ENCODE data around the gene C1QTNF9.
"Not testable (repeated sequence)": the region's sequence is repeated elsewhere in the genome, so short reads cannot be mapped to it uniquely, and the experiment has no call there.

The C1QTNF9 gene, protein sequence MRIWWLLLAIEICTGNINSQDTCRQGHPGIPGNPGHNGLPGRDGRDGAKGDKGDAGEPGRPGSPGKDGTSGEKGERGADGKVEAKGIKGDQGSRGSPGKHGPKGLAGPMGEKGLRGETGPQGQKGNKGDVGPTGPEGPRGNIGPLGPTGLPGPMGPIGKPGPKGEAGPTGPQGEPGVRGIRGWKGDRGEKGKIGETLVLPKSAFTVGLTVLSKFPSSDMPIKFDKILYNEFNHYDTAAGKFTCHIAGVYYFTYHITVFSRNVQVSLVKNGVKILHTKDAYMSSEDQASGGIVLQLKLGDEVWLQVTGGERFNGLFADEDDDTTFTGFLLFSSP

GRCh38 chr13:24309300-24309699 lies at the start of gene C1QTNF9:
Gene C1QTNF9, plus strand, starts transcription at chr13:24309580. Its CDS starts 6,424 bp downstream, at chr13:24316004.
- H3K36me3 ChIP-seq (ENCODE audit: insufficient read depth, insufficient read length, low read length); H3K9ac ChIP-seq (ENCODE audit: insufficient read length, low read depth); H3K9me3 ChIP-seq (ENCODE audit: insufficient read depth, low read length); H3K27me3 ChIP-seq (ENCODE audit: insufficient read depth, insufficient read length); DNase-seq (ENCODE audit: low read depth, low spot score); H3K4me1 ChIP-seq (ENCODE audit: insufficient read depth, insufficient read length); H3K4me3 ChIP-seq (ENCODE audit: insufficient read length, low read depth): not testable (repeated sequence)

DNA sequence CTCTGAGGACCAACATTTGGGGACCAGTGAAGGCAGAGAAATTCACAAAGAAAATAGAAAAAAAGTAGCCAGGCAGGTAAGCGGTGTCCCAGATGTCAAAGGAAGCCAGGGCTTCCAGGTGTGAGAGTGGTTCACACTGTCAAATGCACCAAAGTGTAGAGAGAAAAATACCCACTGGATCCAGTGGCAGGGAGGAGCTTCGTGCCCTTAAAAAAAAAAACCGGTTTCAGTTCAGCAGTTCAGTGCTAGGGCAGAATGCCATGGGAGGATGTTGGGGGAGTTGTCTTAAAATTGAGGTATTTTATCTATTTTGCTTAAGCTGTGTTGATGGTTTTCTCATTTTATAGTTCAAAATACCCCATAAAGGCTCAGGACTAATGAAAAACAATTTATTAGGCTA lies 47.8 kb upstream of the C1QTNF9 start:
- no peak for TF ChIP-seq ZNF274 (IDR thresholded peaks at IDR 0.05; ENCODE audit: low read depth, low read length)
- TF ChIP-seq YY1 (IDR thresholded peaks at IDR 0.05; ENCODE audit: insufficient read depth, insufficient read length): no peak
- TF ChIP-seq SUZ12 (IDR thresholded peaks at IDR 0.05; ENCODE audit: extremely low read depth, insufficient read depth, insufficient read length): no peak
- H3K36me3 ChIP-seq (ENCODE audit: insufficient read depth, insufficient read length, low read length): peaks cover 20% of the 10 kb centered on the region

DNA sequence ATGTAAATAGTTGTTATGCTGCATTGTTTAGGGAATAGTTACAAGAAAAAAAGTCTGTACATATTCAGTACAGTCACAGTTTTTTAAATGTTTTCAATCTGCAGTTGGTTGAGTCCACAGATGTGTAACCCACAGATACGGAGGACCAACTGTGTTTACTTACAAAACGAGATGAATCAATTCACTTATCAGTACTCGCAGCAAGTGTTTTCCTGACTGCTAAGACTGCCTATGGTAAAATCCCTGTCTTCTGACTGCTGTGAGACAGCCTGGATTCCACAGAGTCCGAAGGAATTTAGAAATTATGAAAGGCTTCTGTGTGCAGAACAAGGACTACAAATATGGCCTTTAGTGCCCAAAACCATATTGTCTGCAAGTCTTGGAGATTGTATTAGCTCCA lies 45.7 kb upstream of the C1QTNF9 start:
- no peak for TF ChIP-seq SUZ12 (IDR thresholded peaks at IDR 0.05; ENCODE audit: extremely low read depth, insufficient read depth, insufficient read length)
- TF ChIP-seq ZNF274 (IDR thresholded peaks at IDR 0.05; ENCODE audit: low read depth, low read length): no peak
- TF ChIP-seq YY1 (IDR thresholded peaks at IDR 0.05; ENCODE audit: insufficient read depth, insufficient read length): no peak
- H3K4me1 ChIP-seq (ENCODE audit: insufficient read depth, insufficient read length): no peaks in the 10 kb centered on the region
- no peak overlapping the region for H3K9ac ChIP-seq (ENCODE audit: insufficient read length, low read depth)
- H3K4me3 ChIP-seq (ENCODE audit: insufficient read length, low read depth): no peak overlapping the region
- H3K9me3 ChIP-seq (ENCODE audit: insufficient read depth, low read length): no peaks in the 10 kb centered on the region
- H3K36me3 ChIP-seq (ENCODE audit: insufficient read depth, insufficient read length, low read length): peaks cover 11% of the 10 kb centered on the region
- no peak for DNase-seq (ENCODE audit: low read depth, low spot score)
- H3K27me3 ChIP-seq (ENCODE audit: insufficient read depth, insufficient read length): no peaks in the 10 kb centered on the region

More for the DNA sequence above, 47.8 kb upstream of the C1QTNF9 start:
- H3K4me1 ChIP-seq (ENCODE audit: insufficient read depth, insufficient read length): no peaks in the 10 kb centered on the region
- H3K9ac ChIP-seq (ENCODE audit: insufficient read length, low read depth): no peak overlapping the region
- H3K4me3 ChIP-seq (ENCODE audit: insufficient read length, low read depth): no peak overlapping the region
- H3K9me3 ChIP-seq (ENCODE audit: insufficient read depth, low read length): no peaks in the 10 kb centered on the region
- no peaks in the 10 kb centered on the region for H3K27me3 ChIP-seq (ENCODE audit: insufficient read depth, insufficient read length)
- no peak for DNase-seq (ENCODE audit: low read depth, low spot score)

DNA sequence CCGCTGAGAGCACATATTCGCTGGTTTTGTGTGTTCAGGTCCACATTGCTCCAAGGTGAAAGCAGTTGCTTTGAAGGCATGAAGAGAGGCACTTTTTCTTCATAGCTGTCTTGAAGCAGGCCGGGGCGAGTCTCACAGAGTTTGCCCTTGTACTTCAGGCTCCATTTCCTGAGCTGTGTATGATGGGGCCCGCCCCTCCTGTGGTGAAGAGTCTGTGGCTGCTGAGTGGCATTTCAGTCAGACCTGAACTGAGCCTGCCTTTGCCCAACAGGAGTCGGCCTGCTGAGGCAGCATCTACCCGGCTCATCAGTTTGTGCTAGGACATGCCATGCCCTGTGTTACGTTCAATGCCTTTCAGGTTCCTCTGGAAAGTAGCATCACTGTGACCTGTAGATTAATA lies 44.4 kb upstream of the C1QTNF9 start:
- TF ChIP-seq SUZ12 (IDR thresholded peaks at IDR 0.05; ENCODE audit: extremely low read depth, insufficient read depth, insufficient read length) (no peak), ZNF274 (IDR thresholded peaks at IDR 0.05; ENCODE audit: low read depth, low read length) (no peak), YY1 (IDR thresholded peaks at IDR 0.05; ENCODE audit: insufficient read depth, insufficient read length) (no peak)
- no peak overlapping the region for H3K9ac ChIP-seq (ENCODE audit: insufficient read length, low read depth)
- H3K4me1 ChIP-seq (ENCODE audit: insufficient read depth, insufficient read length): no peaks in the 10 kb centered on the region
- DNase-seq (ENCODE audit: low read depth, low spot score): no peak
- peaks cover 7% of the 10 kb centered on the region for H3K36me3 ChIP-seq (ENCODE audit: insufficient read depth, insufficient read length, low read length)
- H3K27me3 ChIP-seq (ENCODE audit: insufficient read depth, insufficient read length): no peaks in the 10 kb centered on the region
- H3K4me3 ChIP-seq (ENCODE audit: insufficient read length, low read depth): no peak overlapping the region
- H3K9me3 ChIP-seq (ENCODE audit: insufficient read depth, low read length): no peaks in the 10 kb centered on the region

- DNase-seq (ENCODE audit: low read depth, low spot score): no peak
- H3K36me3 ChIP-seq (ENCODE audit: insufficient read depth, insufficient read length, low read length): peaks cover 7% of the 10 kb centered on the region
- no peaks in the 10 kb centered on the region for H3K9me3 ChIP-seq (ENCODE audit: insufficient read depth, low read length)
- no peaks in the 10 kb centered on the region for H3K4me1 ChIP-seq (ENCODE audit: insufficient read depth, insufficient read length)
- H3K4me3 ChIP-seq (ENCODE audit: insufficient read length, low read depth): no peak overlapping the region
- no peaks in the 10 kb centered on the region for H3K27me3 ChIP-seq (ENCODE audit: insufficient read depth, insufficient read length)
- no peak overlapping the region for H3K9ac ChIP-seq (ENCODE audit: insufficient read length, low read depth)
- no peak for TF ChIP-seq ZNF274 (IDR thresholded peaks at IDR 0.05; ENCODE audit: low read depth, low read length)
- TF ChIP-seq YY1 (IDR thresholded peaks at IDR 0.05; ENCODE audit: insufficient read depth, insufficient read length): no peak
- TF ChIP-seq SUZ12 (IDR thresholded peaks at IDR 0.05; ENCODE audit: extremely low read depth, insufficient read depth, insufficient read length): no peak
These were observed 43.9 kb upstream of the C1QTNF9 start for GRCh38 chr13:24265453-24265852.

- Histone ChIP-seq H3K9me3 (ENCODE audit: insufficient read depth, low read length) (no peaks in the 10 kb centered on the region), H3K9ac (ENCODE audit: insufficient read length, low read depth) (no peak overlapping the region), H3K4me1 (ENCODE audit: insufficient read depth, insufficient read length) (peaks cover 3% of the 10 kb centered on the region), H3K36me3 (ENCODE audit: insufficient read depth, insufficient read length, low read length) (peaks cover 3% of the 10 kb centered on the region), H3K4me3 (ENCODE audit: insufficient read length, low read depth) (no peak overlapping the region), H3K27me3 (ENCODE audit: insufficient read depth, insufficient read length) (no peaks in the 10 kb centered on the region)
- no peak for DNase-seq (ENCODE audit: low read depth, low spot score)
- no peak for TF ChIP-seq ZNF274 (IDR thresholded peaks at IDR 0.05; ENCODE audit: low read depth, low read length)
- TF ChIP-seq YY1 (IDR thresholded peaks at IDR 0.05; ENCODE audit: insufficient read depth, insufficient read length): no peak
These were observed 42.1 kb upstream of the C1QTNF9 start for GRCh38 chr13:24267274-24267673.

DNA sequence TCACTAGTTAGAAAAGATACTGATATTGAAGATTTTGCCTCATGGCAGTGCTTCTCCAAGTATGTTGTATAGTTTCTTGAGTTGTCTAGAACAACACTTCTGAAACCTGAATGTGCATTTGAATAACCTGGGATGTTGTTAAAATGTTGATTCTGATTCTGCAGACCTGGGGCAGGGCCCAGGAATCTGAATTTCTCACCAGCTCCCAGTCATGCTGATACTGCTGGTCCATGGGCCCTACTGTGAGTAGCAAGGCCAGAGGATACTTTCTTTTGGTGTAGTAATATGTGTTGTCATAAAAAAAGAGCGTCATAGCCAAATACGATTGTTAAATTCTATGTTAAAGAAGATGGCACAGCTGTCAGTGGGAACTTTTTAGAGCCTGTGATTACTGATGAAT lies 41.6 kb upstream of the C1QTNF9 start:
- Histone ChIP-seq H3K4me1 (ENCODE audit: insufficient read depth, insufficient read length) (peaks cover 4% of the 10 kb centered on the region), H3K9ac (ENCODE audit: insufficient read length, low read depth) (no peak overlapping the region), H3K4me3 (ENCODE audit: insufficient read length, low read depth) (no peak overlapping the region)

More for the DNA sequence above, 41.6 kb upstream of the C1QTNF9 start:
- Histone ChIP-seq H3K27me3 (ENCODE audit: insufficient read depth, insufficient read length) (no peaks in the 10 kb centered on the region), H3K36me3 (ENCODE audit: insufficient read depth, insufficient read length, low read length) (peaks cover 3% of the 10 kb centered on the region), H3K9me3 (ENCODE audit: insufficient read depth, low read length) (no peaks in the 10 kb centered on the region)
- no peak for TF ChIP-seq ZNF274 (IDR thresholded peaks at IDR 0.05; ENCODE audit: low read depth, low read length)
- TF ChIP-seq SUZ12 (IDR thresholded peaks at IDR 0.05; ENCODE audit: extremely low read depth, insufficient read depth, insufficient read length): no peak
- TF ChIP-seq YY1 (IDR thresholded peaks at IDR 0.05; ENCODE audit: insufficient read depth, insufficient read length): no peak
- DNase-seq (ENCODE audit: low read depth, low spot score): no peak
